ENCODE data around the gene ZFYVE28.
A peak's percentile ranks its signal among the peaks of the same experiment; 100 is the strongest.

ZFYVE28 gene

DNA sequence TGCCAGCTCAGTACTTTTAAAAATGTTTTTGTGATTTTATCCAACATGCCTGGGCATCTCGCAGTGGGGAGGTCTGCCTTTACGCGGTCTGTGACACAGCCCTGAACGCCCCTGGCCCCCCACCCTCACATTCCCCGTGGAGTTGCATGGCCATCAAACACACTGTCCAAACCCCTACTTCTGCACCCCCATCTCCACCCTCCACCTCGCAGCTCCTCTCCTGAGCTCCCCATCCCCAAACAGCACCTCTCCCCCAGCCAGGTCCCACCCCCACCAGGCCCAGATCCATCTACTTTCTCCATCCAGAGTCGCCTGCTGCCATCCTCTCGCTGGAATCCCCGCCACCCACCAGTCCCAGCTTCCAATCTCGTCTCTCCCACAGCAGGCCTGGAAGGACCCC, 9.5 kb downstream of the ZFYVE28 start:
- DNase-seq = no peak

DNA sequence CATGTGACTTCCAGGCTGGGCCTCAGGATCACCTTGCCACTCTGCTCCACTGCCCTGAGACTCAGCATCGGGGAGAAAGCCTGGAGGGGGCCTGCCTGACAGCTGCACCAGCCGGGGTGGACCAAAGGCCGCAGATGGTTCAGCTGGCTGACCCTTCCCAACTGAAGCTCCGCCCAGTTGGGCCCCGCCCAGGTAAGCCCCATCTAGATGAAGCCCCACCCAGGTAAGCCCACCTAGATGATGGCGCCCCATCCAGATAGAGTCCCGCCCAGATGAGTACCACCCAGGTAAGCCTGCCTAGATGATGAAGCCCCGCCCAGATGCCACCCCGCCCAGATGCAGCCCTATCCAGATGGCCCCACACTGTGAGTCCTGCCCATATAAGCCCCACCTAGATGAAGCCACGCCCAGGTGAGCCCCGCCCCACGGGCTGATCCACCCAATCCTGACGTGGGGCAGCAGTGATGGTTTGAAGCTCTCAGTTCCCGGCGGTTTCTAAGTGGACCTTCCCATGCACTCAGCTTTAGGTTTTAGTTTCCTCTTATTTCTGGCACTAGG, 10.0 kb downstream of the ZFYVE28 start:
- no peak for DNase-seq

DNA sequence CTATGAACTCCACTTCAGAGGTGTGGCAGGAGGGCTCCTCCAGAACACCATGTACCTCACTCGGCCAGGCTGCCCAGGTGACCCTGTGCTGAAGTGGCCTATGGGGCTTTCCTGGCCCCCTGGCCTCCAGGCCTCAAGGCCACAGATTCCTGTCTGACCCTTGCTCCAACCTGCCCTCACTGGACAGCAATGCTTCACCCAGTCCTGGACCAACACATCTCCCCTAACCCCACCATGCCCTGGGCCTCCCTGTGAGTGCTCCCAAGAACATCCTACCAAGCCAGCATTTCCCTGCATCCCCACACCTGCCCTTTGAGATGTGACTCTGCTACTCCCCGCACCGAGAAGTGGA, 10.5 kb downstream of the ZFYVE28 start:
- no peak for DNase-seq

DNA sequence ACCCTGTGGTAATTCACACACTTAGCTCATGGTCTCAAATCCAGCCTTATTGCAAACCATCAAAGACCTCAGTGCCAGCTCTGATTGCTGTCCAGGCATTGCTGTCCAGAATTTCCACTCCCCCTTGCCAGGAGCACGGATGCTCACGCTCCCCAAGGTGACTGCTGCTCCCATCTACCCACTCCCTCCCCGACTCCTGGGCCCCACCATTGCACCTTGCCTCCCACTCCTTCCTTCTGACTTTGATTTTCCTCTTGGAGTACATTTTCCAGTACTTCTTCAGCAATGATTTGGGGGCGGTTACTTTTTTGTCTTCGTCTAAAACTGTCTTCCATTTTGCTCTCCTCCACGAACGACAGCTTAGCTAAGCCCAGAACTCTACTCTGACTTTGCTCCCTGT, 11.5 kb downstream of the ZFYVE28 start:
- DNase-seq = no peak

DNA sequence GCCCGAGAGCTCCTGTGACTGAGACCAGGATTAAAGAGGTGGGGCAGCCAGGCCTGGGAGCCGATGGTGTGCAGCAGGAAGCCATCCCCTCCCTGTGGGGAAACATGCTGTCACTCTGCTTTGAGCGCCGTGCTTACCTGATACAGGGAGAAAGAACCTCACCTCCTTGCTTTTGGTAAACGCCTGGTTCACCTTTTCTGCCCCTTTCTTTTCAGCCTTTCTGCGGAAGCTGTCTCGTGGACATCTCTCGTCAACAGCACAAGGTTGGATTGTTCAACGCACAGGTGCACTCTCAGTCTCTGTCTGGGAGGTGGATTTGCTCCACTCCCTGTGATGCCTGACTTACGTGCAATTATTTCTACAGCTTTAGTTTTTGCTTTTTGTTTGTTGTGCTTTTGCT, 12.0 kb downstream of the ZFYVE28 start:
- no peak for DNase-seq

DNA sequence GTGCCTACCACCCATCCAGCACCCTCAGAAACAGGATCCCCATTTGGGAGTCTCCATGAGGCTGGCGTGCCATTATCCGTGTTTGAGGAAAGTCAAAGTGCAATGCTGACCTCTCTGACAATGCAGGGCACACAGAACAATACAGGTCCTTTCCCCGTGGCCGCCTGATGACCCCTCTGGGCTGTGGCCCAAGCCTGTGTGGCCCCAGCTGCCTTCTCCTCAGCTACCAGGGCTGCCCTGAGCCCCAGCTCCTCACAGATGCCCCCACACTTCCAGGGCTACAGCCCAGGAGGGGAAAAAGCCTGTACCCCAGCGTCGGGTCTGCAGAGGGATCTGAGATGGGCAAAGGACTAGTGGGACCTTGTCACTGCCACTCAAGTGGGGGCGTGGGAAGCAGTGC, 15.5 kb downstream of the ZFYVE28 start:
- DNase-seq = no peak

DNA sequence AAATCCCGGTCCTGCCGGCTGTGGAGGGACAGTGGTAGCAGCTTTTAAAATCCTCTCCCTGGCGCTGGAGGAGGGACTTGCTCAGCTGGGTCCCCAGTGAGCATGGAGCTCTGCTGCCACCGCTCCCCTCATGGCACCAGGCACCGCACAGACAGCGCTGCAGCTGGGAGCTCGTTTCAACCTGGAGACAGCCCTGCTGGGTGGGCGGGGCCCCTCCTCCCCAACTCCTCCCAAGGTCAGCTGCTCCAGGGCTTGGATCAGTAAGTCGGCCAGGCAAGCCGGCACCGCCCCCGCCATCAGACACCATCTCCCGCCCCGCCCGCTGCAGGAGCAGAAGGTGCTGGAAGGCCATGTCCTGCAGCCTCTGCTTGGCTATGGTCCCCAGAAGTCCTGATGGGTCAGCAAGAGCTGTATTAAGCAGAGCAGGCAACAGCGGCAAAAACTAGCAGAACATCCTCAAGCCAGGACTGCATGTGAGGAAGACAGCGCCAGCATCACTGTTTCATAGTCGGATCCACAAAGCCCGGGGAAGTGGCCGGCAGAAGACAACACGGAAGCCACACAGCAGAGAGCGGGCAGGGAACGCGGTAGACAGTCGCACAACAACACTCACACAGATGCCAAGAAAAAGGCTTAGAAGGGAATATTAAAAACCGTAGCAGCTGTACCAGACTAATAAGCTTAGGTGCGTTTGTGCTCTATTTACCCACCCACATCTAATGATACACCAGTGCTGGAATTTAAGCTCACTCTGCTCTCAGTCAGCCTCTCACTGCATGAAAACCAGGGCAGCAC, 16.2 kb downstream of the ZFYVE28 start:
- peak; percentile 64 for DNase-seq

DNA sequence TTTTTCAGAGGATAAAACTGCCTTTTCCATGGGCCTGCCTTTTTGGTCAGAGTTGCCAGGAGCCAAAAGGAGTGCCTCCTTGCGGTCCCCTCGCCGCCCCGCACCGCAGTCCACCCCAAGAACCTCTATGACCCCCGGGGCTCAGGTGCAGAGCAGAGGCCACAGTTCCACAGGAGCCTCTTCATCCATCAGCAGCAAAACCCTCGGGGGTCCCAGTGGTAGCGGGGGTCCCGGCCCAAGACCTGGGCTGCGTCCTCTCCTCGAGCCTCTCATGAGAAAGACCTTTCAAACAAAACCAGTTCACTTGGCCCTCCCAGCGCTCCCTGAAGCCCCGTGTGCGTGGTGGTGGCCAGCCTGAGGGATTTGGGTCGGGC, 16.8 kb downstream of the ZFYVE28 start:
- DNase-seq = no peak

DNA sequence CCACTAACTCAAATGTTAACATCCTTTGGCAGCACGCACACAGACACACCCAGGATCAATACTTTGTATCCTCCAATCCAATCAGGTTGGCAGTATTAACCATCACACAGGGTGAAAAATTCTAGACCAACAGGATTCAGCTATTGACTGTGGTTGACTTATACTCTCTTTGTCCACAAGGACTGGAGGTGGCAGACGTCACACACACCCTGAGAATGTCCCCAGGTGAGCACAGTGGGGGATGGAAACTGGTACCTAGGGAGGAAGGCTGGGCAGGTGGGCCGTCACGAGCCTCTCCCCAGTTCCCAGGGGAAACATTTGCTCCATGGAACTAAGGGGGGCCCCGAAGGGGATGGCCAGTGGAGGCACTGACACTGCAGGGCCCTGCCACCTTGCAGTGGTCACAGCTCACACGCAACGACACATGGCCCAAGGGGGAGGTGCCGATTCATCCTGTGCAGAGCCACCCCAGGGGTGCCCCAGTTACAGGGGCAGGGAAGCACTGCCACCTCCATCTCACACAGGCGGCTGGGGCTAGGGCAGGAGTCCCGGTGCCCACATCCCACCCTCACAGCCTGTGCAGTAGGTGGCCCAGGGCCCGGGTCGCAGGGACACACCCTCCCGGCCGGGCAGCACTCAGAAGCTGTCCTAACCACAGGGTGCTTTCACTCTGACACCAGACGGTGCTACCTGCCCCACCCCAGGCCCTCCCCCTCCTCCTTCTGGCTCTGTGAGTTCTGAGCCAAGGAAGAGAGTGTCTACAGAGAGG, 17.4 kb downstream of the ZFYVE28 start:
- DNase-seq = no peak

DNA sequence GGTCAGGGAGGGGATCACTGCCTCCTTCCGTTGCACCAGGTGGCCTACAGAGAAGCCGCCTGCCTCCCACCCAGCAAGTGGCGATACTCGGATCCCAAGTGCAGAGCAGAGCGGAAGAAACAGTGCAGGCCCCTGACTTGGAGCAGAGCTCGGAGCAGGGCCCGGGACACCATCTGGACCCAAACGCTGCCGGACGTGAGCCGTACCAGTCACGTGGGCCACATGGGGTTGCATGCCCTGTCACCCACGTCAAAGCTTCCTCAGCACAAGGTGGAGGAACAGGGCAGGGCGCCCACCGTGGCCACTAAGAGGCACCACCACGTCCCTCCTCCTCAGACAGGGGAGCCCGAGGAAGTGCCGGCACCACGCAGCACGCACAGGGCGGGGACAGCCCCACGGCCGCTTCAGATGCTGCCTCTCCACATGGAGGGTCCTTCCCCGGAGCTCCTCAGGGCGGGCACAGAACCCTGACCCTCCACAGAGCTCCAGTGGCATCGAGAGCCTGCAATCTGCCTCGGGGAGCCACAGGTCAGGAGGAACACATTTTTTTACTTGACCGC, 18.7 kb downstream of the ZFYVE28 start:
- DNase-seq = no peak

DNA sequence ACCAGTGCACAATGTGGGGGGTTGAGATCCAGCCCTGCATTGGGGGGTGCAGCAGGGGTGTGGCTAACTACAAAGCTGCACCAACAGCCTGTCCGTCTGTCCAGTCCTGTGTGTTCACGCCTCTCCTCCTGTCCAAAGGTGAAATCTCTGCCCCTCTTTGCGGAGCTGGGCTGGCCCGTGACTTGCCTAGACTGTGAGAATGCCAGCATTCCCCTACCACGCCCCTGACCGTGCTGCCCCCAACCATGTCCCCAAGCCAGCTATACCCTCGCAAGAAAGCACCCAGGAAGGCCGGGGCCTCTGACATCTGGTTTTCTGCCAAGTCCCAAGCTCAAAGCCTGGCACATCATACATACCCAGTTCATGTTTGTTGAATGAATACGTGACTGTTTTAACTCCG, 19.2 kb downstream of the ZFYVE28 start:
- no peak for DNase-seq

DNA sequence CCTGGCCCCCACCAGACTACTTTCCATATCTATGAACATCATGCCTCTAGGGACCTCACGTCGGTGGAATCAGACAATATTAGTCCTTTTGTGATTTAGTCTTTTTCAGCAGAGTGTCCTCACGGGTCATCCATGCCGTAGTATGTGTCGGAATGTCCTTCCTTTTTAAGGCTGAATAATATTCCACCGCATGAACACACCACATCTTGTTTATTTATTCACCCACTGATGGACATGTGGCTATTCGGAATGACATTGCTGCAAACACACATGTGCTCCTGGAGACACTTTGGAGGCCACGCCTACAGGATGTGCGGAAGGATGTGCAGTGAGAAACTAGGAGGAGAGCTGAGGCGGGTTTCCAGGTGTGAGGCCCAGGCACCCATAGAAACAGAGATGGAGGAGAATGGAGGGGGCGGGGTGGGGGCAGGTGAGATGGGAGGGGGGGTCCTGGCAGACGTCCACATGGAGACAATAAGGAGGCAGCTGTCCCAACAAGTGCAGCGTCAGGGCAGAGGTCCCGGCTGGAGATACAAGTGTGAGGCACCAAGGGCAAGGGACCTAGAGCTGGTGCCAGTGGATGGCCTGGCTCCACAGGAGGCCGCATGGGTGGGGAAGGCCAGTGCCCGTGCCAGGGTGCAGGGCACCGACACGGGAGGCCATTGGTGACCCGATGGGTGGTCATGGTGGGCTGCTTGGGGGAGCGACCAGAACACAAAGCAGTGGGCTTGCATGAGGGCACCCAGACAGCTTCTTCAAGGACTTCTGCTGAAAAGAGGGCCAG, 20.7 kb downstream of the ZFYVE28 start:
- no peak for DNase-seq

DNA sequence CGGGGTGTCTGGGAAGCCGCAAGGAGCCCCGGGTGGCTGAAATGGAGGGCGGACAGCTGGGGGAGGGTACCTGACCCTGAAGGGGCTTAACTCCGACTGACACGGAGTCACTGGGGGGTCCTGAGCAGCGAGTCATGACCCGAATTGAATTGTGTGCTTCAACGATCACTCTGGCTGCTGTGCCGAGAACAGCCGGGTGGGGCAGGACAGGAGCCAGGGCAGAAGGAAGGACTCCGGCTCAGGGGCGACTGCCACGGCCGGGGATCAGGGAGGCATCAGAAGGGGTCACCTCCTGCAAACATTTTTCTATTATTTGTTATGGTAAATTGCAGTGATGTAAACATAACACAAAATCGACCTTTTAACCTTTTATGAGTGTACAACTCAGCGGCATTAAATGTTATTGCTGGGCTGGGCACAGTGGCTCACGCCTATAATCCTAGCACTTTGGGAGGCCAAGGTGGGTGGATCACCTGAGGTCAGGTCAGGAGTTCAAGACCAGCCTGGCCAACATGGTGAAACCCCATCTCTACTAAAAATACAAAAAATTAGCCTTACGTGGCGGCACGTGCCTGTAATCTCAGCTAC, 21.6 kb downstream of the ZFYVE28 start:
- no peak for DNase-seq

DNA sequence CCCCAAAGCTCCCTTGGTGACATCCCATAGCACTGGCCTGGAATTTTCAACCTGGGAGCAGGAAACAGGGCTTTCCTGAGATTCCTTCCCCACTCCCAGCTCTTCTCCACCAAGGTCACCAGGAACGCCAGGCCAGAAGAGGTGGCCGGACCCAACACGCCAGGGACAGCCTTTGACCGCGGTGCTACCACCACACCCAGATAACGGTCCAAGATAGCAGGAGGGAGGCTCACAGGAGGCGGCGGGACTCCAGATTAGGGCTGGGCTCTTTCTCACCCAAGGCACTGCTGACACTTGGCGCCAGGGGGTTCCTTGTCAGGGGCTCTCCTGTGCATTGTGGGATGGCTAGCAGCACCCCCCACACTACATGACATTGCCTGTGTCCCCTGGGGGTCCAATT, 22.9 kb downstream of the ZFYVE28 start:
- no peak for DNase-seq

DNA sequence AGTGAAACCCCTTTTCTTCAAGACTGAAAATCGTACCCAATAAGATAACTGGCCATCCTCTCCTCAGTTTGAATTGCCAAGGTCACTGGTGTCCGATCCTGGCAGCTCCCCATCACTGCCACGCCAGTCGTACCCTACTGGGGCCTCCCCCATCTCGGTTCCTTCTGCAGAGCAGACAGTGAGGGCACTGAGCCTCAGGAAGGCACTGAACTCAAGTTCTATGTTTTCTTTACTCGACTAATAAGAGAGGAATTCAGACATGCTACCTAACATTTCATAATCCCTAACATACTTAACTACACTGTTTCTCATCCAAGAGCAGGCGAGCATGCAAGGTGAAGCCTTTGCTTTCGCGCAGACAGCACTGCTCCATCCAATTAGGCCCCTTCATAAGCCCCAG, 23.4 kb downstream of the ZFYVE28 start:
- DNase-seq = no peak

DNA sequence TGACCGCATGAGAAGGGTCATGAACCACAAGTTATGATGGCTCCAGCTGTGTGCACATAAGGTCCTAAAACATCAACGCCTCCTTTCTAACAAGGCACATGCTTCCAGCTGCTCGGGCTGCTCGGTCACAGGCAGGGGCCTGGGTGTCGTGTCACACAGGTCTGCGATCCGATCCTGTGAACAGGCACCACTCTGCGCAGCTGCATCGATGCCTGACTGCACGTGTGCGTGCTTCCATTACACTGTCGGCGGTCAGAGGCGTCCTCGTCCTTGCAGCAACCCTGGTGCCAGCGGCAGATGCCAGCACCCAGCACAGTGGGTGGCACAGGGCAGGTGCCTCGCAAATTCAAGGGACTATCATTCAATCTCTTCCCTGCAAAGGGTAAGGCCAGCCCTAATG, 23.9 kb downstream of the ZFYVE28 start:
- DNase-seq = no peak

DNA sequence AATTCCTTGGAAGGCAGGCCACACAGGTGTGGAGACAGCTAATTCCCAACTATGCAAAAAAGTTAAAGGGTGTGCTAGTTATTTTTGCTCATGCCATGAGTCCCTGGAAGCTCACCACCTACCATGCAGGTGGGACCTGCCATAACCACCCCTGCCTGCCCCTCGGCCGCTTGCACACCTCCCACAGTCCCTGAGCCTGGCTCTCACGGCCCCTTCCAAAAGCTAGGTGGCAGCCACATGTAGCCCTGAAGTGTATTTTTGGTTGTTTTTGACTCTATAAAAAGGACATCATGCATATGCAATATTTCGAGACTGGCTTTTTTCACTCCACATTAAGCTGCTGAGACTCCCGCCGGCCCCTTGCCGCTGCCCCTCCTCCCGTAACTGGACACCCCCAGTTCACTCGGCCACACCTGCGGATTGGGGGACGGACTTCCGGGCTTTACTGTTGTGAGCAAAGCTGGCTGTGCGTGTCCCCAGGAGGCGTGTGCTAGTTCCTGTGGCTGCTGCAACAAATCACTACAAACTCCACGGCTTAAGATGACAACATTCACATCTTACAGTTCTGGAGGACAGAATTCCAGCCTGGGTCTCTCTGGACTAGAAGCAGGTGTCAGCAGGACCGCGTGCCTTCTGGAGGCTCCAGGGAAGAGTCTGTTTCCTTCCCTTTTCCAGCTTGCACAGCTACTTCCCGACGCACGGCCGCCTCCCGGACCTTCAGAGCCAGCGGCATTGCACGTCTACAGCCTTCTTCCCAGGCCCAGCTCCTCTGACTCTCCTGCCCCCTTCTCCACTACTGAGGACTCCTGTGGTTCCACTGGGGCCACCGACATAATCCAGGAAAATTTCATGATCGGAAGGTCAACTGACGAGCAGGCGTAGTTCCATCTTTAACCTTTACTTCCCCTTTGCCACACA, 24.8 kb downstream of the ZFYVE28 start:
- DNase-seq = no peak

DNA sequence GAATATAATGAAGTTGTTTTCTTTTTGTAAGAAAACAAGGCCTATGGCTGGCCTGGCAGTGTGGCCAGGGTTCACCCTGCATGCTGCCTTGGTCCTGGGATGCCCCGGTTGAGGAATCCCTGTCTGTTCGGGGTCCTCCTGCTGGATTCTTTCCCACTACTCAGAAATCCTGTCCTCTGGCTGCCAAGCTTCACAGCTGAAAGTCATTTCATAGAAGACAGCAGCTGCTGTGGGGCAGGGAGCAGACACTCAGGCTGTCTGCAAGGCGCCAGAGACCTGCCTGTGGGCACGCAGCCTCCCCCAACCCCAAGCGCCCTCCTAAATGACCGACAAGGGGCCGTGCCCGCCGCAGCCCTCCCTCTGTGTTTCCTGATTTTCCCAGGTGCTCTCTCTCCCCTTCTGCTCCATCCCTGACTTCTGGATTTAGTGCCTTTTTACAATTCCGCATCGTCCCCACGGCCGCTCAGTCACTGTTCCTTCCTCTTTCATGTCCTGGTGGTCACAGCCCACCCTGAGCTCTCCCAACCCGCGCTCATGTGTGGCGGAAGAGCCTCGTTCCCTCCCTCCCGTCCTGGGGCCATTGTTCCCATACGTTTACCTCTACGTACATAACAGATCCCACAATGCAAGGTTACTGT, 27.5 kb downstream of the ZFYVE28 start:
- no peak for DNase-seq

DNA sequence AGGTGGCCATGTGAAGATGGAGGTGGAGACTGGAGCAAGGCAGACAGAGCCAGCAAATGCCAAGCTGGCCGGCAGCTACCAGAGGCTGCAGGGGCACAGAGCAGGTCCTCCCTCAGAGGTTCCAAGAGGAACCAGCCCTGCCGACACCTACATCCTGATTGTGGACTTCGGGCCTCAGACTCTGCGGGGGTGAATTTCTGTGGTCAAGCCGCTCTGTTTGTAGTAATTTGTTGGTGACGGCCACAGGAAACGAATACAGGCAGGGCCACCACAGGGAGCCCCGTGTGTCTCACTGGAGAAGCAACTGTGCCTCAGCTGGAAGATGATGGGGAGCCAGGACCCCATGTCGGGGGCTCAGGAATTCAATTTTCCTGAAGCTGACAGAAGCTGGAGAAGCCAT, 28.3 kb downstream of the ZFYVE28 start:
- DNase-seq = no peak

DNA sequence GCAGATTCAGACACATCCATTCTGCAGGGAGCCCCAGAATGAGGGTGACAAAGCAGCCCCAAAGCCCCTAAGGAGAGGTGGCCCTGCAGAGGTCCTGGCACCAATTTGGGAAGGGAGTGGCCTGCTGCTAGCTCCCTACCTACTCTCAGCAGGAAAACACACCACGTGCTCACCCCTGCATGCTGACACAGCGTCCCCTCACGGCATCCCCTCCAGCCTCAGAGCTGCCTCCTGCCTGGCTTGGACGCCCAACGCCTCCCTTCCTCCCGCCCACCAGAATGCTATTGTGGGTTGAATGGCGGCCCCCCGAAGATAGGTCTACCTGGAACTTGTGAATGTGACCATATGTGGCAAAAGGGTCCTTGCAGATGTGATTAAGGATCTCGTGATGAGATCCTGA, 28.8 kb downstream of the ZFYVE28 start:
- no peak for DNase-seq
